Measurements from ENCODE around the gene CROCC2. TPM values are rescaled to one million over a fixed set of nuclear protein-coding genes. Genes with fewer than 3 reads are reported as not detected.

CROCC2 gene
- total and polyA plus RNA-seq, 2 of the 13 experiments (the other 11 are each of a cell fraction or from before 2014, with no cell fraction given): not detected

DNA sequence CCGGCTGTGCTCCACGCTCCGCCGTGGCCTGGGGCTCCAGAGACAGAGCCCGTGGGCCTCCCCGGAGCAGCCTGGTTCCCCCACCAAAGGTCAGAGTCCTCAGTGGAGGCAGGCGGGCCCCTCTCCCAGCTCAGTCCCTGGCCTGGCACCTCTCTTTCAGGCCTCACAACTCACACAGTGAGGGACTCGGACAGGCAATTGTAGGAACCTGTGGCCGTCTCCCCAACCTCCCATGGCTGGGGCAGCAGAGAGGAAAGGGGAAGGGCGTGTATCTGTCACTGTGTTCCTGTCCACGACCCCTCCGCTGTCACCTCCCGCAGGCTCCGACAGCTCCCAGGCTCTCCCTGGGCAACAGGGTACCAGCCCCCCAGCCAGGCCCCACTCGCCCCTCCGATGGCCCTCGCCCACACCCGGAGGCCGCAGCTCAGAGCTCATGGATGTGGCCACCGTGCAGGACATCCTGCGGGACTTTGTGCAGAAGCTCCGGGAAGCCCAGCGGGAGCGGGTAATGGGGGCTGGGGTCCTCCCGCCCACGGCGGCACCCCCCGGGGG is 59.8 kb downstream of the CROCC2 start (continued):
- TF ChIP-seq ZNF276 (CRISPR knock-in tag; IDR thresholded peaks at IDR 0.05; ENCODE audit: low read depth) (no peak), NCOA1 (CRISPR knock-in tag; IDR thresholded peaks at IDR 0.05) (0 out of 2 replicates have a peak, but pooled peaks have one; percentile 0)

DNA sequence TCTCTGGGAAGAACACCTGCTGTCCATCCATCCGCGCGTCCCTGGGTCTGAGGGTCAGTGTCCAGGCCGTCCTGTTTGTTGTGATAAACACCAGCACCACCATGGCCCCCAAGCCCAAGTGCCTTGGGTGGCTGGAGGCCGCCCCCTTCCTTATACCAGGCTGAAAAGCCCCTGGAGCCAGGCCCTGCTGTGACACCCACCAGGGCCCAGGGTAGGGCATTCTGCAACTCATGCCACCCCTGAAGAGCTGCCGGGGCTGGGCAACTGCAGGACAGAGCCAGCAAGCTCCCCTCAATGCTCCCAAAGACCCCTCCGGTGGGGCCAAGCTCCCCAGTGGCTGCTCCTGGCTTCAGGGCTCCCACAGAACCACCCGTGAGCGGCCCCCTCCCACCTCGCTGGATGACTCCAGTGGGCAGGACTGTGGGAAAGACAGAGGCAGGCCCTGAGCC is 60.3 kb downstream of the CROCC2 start:
- FAIRE-seq (no peak), DNase-seq (ENCODE audit: low spot score) (no peak), ATAC-seq (peak; percentile 0; the same call in 2 of the 3 replicates)
- in situ Hi-C loops (cut with HindIII; ENCODE audit: extremely low pct_ligation_motif_present, low pct_unique_long_range_greater_than_20kb) (no loop called here), intact Hi-C loops (cut with micrococcal nuclease; ENCODE audit: unreplicated experiment) (no loop called here)
- Histone ChIP-seq H3K4me2 (ENCODE audit: low read depth, low read length) (peak overlapping the region; percentile 93), H3K27me3 (ENCODE audit: control insufficient read depth in 1 of 2, insufficient read depth in 2 of 2, low read length in 2 of 2) (peaks cover 5 to 12% of the 10 kb centered on the region in 2 experiments; a peak in 4 of 5 replicates), H3K36me3 (replicated peaks in 1 of 2; ENCODE audit: control insufficient read depth in 1 of 2, insufficient read depth in 2 of 2, low read length in 2 of 2) (no peaks in the 10 kb centered on the region), H2AFZ (ENCODE audit: low read length) (no peak overlapping the region), H3K27ac (ENCODE audit: extremely low read length, insufficient read depth, low read length) (peak overlapping the region; percentile 40), H3K4me3 (replicated peaks in 1 of 3; ENCODE audit: insufficient read depth in 1 of 3, low read depth in 2 of 3, low read length in 3 of 3) (peak overlapping the region; percentile 56 to 85 (median 58)), H3K9ac (ENCODE audit: insufficient read depth, low read depth, low read length) (peak overlapping the region; percentile 72), H3K4me1 (ENCODE audit: insufficient read depth, low read length) (peaks cover 82% of the 10 kb centered on the region), H3K9me3 (ENCODE audit: low read length) (no peaks in the 10 kb centered on the region), H3K79me2 (ENCODE audit: insufficient read depth, low read length) (no peaks in the 10 kb centered on the region), H4K20me1 (ENCODE audit: insufficient read depth, low read length) (no peaks in the 10 kb centered on the region)
- POLR2A ChIA-PET: interaction anchor here (1.0 to 2.3 kb wide), 4 partner anchors 9 to 53 kb away, joined by 3 to 10 read pairs (median 4); no protein-coding TSS in a partner anchor
- CTCF ChIA-PET (ENCODE audit: low intra/inter-chr PET ratio, low total read pairs): no interaction called here
- 34% methylated on average over 3 of the region's 10 CpGs for WGBS (ENCODE audit: low lambda C conversion rate)
- no TSS peak for BruUV-seq (replicated peaks)
- TF ChIP-seq ZNF563 (CRISPR knock-in tag; IDR thresholded peaks at IDR 0.05) (peak; percentile 58; the same call in 1 of the 2 replicates), ZNF335 (CRISPR knock-in tag; IDR thresholded peaks at IDR 0.05) (no peak), ZNF558 (CRISPR knock-in tag; IDR thresholded peaks at IDR 0.05; ENCODE audit: borderline replicate concordance) (0 out of 2 replicates have a peak, but pooled peaks have one; percentile 14), MIXL1 (CRISPR knock-in tag; IDR thresholded peaks at IDR 0.05) (no peak), ARID4A (CRISPR knock-in tag; IDR thresholded peaks at IDR 0.05; ENCODE audit: borderline replicate concordance) (peak; percentile 24; the same call in 1 of the 2 replicates), HNRNPLL (IDR thresholded peaks at IDR 0.05; ENCODE audit: low read depth, low read length, poor library complexity, severe bottlenecking) (peak; percentile 10), ZNF577 (CRISPR knock-in tag; IDR thresholded peaks at IDR 0.05; ENCODE audit: borderline replicate concordance, low read depth) (no peak), EEA1 (CRISPR knock-in tag; IDR thresholded peaks at IDR 0.05; ENCODE audit: borderline replicate concordance) (0 out of 2 replicates have a peak, but pooled peaks have one; percentile 6), HMGXB3 (CRISPR knock-in tag; IDR thresholded peaks at IDR 0.05; ENCODE audit: borderline replicate concordance) (no peak)

Measured in HepG2 (cell line).